Sigmoid colon (tissue), 7 donors: Measurements from ENCODE around the gene FBXL7. TPM values are rescaled to one million over a fixed set of nuclear protein-coding genes. Genes with fewer than 3 reads are reported as not detected.

Experiments
- DNase-seq: peaks from one replicate; pipeline ENCODE4 v3.0.0-alpha.2; 2019
- H3K27ac ChIP-seq, 4 donors: fragments of 200-600 bp; sonication (generic); one replicate each; pipeline ENCODE4 v1.5.1; 2016 to 2019; ENCODE audit warnings: mild to moderate bottlenecking in 1 of 4
- H3K27me3 ChIP-seq, 3 donors: fragments of 200-600 bp; sonication (generic); one replicate each; pipeline ENCODE4 v1.5.1; 2019; ENCODE audit warnings: mild to moderate bottlenecking in 1 of 3
- H3K36me3 ChIP-seq, 4 donors: fragments of 200-600 bp; sonication (generic); one replicate each; pipeline ENCODE4 v1.5.1; 2016 to 2019
- H3K4me1 ChIP-seq, 4 donors: fragments of 200-600 bp; sonication (generic); one replicate each; pipeline ENCODE4 v1.5.1; 2017 to 2019
- H3K4me3 ChIP-seq, 4 donors: fragments of 200-600 bp; sonication (generic); one replicate each; pipeline ENCODE4 v1.5.1; 2017 to 2019; ENCODE audit warnings: mild to moderate bottlenecking in 2 of 4, moderate library complexity in 1 of 4
- H3K9me3 ChIP-seq, 4 donors: fragments of 200-600 bp in 3 of 4; sonication (generic) in 3 of 4; one replicate each; pipeline versions ENCODE4 v1.5.1 to v1.6.1; 2013 to 2019
- EP300 ChIP-seq, 4 donors: sonication (generic); formaldehyde crosslinking; IDR thresholded peaks; one replicate each; pipeline ENCODE4 v1.6.1; 2017; ENCODE audit warnings: antibody characterized with exemption in 4 of 4
- POLR2A ChIP-seq, 2 donors: fragments of 450-650 bp; IDR thresholded peaks; one replicate each; pipeline ENCODE4 v1.6.1; 2016; ENCODE audit warnings: antibody characterized with exemption in 2 of 2, mild to moderate bottlenecking in 2 of 2, moderate library complexity in 2 of 2
- POLR2AphosphoS5 ChIP-seq, 4 donors: sonication (generic); formaldehyde crosslinking; IDR thresholded peaks; one replicate each; pipeline ENCODE4 v1.6.1; 2017; ENCODE audit warnings: antibody characterized with exemption in 4 of 4
- WGBS, 2 donors: extraction: QIAGEN DNeasy Blood & Tissue Kit; methylation state at CpG; one replicate each; pipeline ENCODE4 v1.1.7; 2013; 5-methylcytosine and 5-hydroxymethylcytosine counted together
- intact Hi-C: fragments of 100-400 bp; cut with DNase I; formaldehyde crosslinking; loops from one replicate; pipeline ENCODE4 v1.15.1; 2023
- polyA plus RNA-seq, 3 donors: library from polyadenylated mRNA; stranded (reverse); fragments of 200-250 nt; gene quantifications; one replicate each; pipeline ENCODE4 v1.2.3, GENCODE V29; 2013
- total RNA-seq, 4 donors: library from RNA; depleted of rRNA; stranded (reverse); fragments of >200 nt; gene quantifications; one replicate each; pipeline ENCODE4 v1.1.0, GENCODE V29; 2016
- TF ChIP-seq, protein P1 (sequence below), 4 experiments: fragments of 450-650 bp in 3 of 4; fragments of 200-600 bp in 1 of 4; IDR thresholded peaks; one replicate each; pipeline ENCODE4 v1.5.1; 2016 to 2019; ENCODE audit warnings: antibody characterized with exemption in 4 of 4, mild to moderate bottlenecking in 3 of 4, moderate library complexity in 2 of 4
- donor health status: healthy with polysubstance abuse.
- donor health status: Bipolar disorder and iron deficiency.
- donor health status: healthy.

The FBXL7 gene
- total and polyA plus RNA-seq, 7 donors: 0.92 to 44.3 (median 18.2) TPM

DNA sequence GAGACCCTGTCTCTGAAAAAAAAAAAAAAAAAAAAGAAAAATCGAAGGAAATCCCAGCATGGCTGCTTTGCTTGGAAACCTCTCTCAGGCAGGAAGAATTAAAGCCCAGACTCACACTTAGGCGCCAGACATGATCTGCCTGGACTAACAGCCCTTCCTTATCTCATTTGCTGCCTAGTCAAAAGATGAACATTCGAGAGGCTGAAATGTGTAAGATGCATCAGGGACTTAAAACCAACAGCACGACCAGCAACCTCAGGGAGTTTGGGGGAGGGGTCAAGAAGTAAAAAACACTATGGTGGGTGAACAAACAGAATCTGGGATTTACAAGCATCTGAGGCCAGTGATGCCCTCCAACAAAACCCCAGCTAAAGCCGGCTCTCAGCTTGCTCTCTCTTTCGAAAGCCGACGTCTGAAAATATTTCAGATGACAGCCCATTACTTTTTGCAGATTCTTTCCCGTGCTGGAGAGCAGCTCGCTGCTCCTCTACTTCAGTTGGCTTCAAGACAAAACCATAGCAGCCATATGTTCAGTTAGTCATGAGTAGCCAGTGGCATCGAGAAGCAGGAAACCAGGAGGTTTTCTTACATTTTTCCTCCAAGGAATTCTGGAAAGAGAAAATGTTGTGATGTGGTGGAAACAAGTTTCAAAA is 429.8 kb downstream of the FBXL7 start:
- Histone ChIP-seq H3K27ac (no peak overlapping the region), H3K4me3 (no peak overlapping the region), H3K27me3 (no peaks in the 10 kb centered on the region), H3K4me1 (peaks cover 0 to 10% (median 0%) of the 10 kb centered on the region in 4 donors), H3K36me3 (peaks cover 0 to 7% (median 0%) of the 10 kb centered on the region in 4 donors), H3K9me3 (no peaks in the 10 kb centered on the region)
- TF ChIP-seq POLR2AphosphoS5 (IDR thresholded peaks at IDR 0.05): no peak
- TF ChIP-seq, protein P1, sequence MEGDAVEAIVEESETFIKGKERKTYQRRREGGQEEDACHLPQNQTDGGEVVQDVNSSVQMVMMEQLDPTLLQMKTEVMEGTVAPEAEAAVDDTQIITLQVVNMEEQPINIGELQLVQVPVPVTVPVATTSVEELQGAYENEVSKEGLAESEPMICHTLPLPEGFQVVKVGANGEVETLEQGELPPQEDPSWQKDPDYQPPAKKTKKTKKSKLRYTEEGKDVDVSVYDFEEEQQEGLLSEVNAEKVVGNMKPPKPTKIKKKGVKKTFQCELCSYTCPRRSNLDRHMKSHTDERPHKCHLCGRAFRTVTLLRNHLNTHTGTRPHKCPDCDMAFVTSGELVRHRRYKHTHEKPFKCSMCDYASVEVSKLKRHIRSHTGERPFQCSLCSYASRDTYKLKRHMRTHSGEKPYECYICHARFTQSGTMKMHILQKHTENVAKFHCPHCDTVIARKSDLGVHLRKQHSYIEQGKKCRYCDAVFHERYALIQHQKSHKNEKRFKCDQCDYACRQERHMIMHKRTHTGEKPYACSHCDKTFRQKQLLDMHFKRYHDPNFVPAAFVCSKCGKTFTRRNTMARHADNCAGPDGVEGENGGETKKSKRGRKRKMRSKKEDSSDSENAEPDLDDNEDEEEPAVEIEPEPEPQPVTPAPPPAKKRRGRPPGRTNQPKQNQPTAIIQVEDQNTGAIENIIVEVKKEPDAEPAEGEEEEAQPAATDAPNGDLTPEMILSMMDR (IDR thresholded peaks at IDR 0.05): no peak
- no peak for TF ChIP-seq EP300 (IDR thresholded peaks at IDR 0.05)
- TF ChIP-seq POLR2A (IDR thresholded peaks at IDR 0.05): no peak
- intact Hi-C loops: no loop called here
- DNase-seq: no peak
- 61 to 65% methylated on average over 11 of the region's 11 CpGs for WGBS, 2 donors

DNA sequence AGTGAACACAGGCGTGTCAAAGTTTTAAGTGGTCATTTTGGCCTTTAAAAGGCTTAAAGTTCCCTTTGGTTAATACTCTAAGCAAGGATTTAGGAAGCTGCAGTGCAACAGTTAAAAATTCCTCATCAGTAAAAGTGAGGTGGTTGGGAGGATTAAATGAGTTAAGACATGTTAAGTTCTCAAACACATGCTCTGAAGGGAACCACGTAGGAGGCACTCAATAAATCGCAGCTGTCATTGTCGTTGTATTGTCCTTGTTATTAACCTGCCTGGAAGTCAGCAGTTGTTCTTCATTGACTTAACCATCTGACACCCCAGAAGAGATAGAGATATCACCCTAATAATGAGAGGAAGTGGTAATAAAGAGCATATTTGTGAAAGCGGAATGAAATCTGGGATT is 432.1 kb downstream of the FBXL7 start:
- Histone ChIP-seq H3K4me1 (peaks cover 0 to 10% (median 0%) of the 10 kb centered on the region in 4 donors), H3K36me3 (peaks cover 0 to 24% (median 6%) of the 10 kb centered on the region in 4 donors), H3K27ac (no peak overlapping the region), H3K4me3 (no peak overlapping the region), H3K27me3 (no peaks in the 10 kb centered on the region), H3K9me3 (no peaks in the 10 kb centered on the region)
- intact Hi-C loops: no loop called here
- WGBS, 2 donors: 65 to 66% methylated on average over 5 of the region's 5 CpGs
- DNase-seq: no peak
- TF ChIP-seq, protein P1 (IDR thresholded peaks at IDR 0.05): no peak
- TF ChIP-seq POLR2AphosphoS5 (IDR thresholded peaks at IDR 0.05): no peak
- no peak for TF ChIP-seq EP300 (IDR thresholded peaks at IDR 0.05)
- no peak for TF ChIP-seq POLR2A (IDR thresholded peaks at IDR 0.05)

DNA sequence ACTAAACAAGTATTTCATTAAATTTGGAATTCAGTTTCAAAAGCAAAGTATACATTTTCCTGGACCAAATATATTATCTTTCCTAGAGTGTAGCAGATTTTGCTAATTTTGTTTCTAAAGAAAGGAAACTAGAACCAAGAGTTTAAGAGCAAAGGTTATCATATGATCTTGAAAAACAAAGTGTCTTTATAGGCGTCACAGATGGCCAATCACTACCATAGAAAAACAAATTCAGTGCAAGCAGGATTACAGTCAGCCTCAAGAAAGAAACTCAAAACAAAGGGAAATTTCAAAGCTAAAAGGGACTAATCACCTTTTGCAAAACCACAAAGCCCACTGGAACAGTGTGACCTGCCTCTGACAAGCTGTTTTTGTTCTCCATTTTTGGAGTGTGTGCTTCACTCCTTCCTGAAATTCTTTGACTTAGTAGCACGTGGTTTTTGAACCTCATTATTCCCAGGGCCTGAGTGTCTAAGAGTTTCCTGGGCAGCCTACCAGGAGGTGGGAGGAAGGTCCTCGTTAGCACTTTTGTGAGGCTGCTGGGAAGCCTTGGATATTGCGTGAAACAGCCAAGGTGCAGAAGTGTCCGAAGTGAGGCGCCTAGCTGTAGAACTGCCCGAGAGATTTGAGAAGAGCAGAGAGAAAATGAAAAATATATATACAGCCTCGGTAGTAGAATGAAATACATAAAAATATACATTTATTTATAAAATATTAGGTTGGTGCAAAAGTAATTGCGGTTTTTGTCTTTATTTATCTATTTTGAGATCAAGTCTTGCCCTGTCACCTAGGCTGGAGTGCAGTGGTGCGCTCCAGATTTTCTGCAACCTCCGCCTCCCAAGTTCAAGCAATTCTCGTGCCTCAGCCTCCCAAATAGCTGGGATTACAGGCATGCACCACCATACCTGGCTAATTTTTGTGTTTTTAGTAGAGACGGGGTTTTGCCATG is 433.6 kb downstream of the FBXL7 start:
- H3K36me3 ChIP-seq: peaks cover 0 to 31% (median 13%) of the 10 kb centered on the region in 4 donors
- no peak overlapping the region for H3K27ac ChIP-seq
- no peak for DNase-seq
- intact Hi-C loops: no loop called here
- TF ChIP-seq POLR2AphosphoS5 (IDR thresholded peaks at IDR 0.05): no peak
- TF ChIP-seq, protein P1 (IDR thresholded peaks at IDR 0.05): no peak
- TF ChIP-seq EP300 (IDR thresholded peaks at IDR 0.05): no peak
- no peak for TF ChIP-seq POLR2A (IDR thresholded peaks at IDR 0.05)
- no peaks in the 10 kb centered on the region for H3K9me3 ChIP-seq
- H3K27me3 ChIP-seq: no peaks in the 10 kb centered on the region
- peaks cover 0 to 10% (median 0%) of the 10 kb centered on the region in 4 donors for H3K4me1 ChIP-seq
- WGBS, 2 donors: 69 to 73% methylated on average over 13 of the region's 13 CpGs
- no peak overlapping the region for H3K4me3 ChIP-seq

DNA sequence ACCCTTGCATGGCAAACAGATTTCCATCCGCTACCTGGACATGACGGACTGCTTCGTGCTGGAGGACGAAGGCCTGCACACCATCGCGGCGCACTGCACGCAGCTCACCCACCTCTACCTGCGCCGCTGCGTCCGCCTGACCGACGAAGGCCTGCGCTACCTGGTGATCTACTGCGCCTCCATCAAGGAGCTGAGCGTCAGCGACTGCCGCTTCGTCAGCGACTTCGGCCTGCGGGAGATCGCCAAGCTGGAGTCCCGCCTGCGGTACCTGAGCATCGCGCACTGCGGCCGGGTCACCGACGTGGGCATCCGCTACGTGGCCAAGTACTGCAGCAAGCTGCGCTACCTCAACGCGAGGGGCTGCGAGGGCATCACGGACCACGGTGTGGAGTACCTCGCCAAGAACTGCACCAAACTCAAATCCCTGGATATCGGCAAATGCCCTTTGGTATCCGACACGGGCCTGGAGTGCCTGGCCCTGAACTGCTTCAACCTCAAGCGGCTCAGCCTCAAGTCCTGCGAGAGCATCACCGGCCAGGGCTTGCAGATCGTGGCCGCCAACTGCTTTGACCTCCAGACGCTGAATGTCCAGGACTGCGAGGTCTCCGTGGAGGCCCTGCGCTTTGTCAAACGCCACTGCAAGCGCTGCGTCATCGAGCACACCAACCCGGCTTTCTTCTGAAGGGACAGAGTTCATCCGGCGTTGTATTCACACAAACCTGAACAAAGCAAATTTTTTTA is 436.7 kb downstream of the FBXL7 start:
- TF ChIP-seq, protein P1 (IDR thresholded peaks at IDR 0.05): no peak
- TF ChIP-seq EP300 (IDR thresholded peaks at IDR 0.05) (no peak), POLR2A (IDR thresholded peaks at IDR 0.05) (no peak), POLR2AphosphoS5 (IDR thresholded peaks at IDR 0.05) (no peak)
- Histone ChIP-seq H3K27ac (no peak overlapping the region), H3K4me3 (no peak overlapping the region), H3K9me3 (no peaks in the 10 kb centered on the region), H3K36me3 (peaks cover 0 to 54% (median 17%) of the 10 kb centered on the region in 4 donors), H3K27me3 (no peaks in the 10 kb centered on the region), H3K4me1 (no peaks in the 10 kb centered on the region)
- 97% methylated on average over 60 of the region's 60 CpGs for WGBS, 2 donors
- no peak for DNase-seq
- intact Hi-C loops: no loop called here
